ENCODE data around the gene CDH16.

Gene CDH16

DNA sequence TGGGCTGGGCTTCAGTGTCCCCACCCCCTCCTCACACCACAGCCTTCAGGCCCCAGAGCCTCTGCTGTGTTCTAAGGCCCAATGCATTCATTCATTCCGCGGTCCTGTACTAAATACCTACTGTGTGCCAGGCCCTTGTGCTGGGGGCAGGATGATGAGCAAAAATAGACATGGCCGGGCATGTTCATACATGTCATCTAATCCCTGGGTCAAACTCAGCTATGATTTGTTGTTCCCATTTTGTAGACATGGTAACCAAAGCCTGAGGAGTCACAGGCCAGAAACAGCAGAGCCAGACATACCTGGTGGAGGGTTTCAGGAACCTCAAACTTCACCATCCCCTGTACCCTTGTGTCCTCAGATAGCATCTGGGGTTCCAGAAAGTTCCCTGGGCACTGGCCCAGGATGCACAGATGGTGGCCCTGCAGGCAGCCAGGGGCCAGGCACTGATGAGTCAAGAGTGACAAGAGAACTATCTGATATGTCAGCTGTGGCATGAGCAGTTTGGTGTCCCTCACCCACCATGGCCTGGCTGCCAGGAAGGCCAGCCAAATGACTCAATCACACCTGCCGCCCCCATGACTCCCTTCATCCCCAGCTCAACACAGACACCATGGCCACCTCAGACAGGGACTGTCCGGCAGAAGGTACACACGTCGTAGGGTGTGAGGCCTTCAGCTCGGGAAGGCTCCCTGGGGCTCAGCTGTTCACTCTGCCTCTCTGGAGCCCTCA lies 9.4 kb upstream of the CDH16 start:
- no peak for ATAC-seq

DNA sequence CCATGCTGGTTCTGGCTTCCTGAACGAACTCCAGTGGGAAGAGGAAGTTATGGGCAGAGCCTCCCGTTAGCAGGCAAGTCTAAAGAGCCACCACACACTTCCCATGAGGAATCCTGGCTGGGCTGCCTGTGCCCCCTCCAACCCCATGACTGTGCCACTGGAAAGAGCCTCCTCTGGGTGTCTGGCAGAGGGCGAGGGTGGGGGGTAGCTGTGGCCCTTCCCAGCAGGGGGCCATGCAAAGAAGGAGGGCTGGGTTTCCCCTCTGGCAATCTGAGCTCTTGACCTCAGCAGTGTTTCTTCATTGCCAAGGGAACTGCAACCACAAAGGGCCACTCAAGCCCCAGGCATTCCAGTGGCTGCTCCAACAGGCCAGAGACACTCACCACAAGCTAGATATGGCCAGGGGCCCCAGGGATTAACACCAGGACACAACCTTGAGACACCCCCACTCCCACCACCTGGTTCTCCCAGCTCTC lies 8.3 kb upstream of the CDH16 start:
- ATAC-seq = no peak

GRCh38 chr16:66926171-66926947 lies 7.7 kb upstream of the CDH16 start:
- ATAC-seq = no peak

GRCh38 chr16:66925322-66925840 lies 6.7 kb upstream of the CDH16 start, which contains the start of gene RRAD:
TSS of gene RRAD (minus strand) at chr16:66925535. CDS start at chr16:66925179, 356 bp downstream.
- ATAC-seq = no peak

GRCh38 chr16:66924527-66925321 lies 6.0 kb upstream of the CDH16 start:
- ATAC-seq = peak; percentile 65 to 76

DNA sequence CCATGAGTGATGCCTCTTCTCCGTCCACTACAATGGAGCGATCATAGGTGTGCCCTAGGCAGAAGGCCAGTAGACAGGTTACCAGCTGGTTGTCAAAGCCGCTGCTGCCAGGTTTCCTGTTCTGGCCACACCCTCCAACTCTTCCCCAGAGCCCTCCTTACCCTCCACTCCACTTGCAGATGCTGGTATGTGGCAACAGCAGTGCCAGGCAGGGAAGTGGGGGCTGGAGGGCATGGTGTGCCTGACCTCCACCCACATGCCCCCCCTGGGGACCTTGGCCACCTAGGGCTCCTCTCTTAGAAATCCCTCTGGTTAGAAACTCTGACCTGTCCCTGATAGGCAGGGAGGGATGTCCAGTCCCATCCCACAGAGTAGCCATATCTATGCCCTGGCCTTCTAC lies 5.2 kb upstream of the CDH16 start:
- ATAC-seq = no peak

DNA sequence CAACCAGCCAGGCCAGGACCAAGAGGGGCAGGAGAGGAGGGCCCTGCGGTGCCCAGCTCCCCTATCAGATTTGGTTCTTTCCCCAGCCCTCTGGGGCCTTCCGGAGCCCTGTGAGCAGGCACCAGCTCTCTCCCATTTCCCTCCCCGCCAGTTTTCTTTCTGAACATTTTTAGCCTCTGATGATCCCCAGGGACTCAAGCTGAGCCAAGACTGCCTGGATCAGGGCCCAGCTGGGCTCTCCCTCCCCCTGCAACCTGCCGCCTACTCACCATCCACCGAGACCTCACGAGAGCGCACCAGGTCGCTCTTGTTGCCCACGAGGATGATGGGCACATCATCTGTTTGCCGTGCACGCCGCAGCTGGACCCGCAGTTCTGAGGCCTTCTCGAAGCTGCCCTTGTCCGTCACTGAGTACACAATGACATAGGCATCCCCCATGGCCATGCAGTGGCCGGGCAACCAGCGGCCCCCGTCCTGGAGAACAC lies 4.6 kb upstream of the CDH16 start:
- ATAC-seq = no peak

- ATAC-seq = no peak
Measured at GRCh38 chr16:66921729-66922450, 3.2 kb upstream of the CDH16 start.

GRCh38 chr16:66920924-66921680 lies 2.4 kb upstream of the CDH16 start:
- no peak for ATAC-seq

- ATAC-seq = no peak
Measured at GRCh38 chr16:66920299-66920590, 1.6 kb upstream of the CDH16 start.

DNA sequence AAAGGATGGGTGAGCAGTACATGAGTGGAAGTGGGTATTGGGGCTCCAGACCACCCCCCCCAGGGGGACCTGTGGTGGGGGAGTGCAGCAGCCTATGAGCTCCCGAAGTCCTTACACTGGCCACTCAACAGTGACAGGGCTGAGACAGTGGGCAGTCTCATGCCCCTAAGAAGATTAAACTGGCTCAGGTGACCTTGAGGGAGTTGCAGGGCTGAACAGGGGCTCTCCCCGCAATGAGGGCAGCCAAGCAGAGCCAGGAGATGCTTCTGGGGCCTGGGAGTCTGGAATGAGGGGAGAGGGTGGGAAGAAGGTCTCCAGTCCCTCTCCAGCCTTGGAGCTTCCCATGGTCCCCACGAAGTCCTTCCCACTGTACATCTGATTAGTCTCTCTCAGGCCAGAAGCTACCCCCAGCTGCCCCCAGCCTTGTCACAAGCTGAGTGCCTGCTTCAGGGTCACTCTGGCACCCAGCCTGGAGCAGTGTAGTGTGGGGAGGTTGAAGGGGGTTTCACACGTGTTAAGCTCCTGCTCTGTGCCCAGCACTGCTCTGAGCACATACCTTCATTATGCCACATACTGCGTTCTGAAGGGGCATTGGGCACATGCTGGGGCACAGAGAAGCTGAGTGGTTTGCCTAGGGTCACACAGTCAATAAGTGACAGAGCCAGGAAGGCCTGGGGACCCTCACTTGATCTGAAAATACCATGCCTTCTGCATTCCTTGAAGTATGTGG lies 1.0 kb upstream of the CDH16 start:
- ATAC-seq = no peak

- ATAC-seq = no peak
Measured at GRCh38 chr16:66918355-66918754, 330 bp downstream of the CDH16 start.

GRCh38 chr16:66917741-66918140 lies 944 bp downstream of the CDH16 start:
- ATAC-seq = no peak

DNA sequence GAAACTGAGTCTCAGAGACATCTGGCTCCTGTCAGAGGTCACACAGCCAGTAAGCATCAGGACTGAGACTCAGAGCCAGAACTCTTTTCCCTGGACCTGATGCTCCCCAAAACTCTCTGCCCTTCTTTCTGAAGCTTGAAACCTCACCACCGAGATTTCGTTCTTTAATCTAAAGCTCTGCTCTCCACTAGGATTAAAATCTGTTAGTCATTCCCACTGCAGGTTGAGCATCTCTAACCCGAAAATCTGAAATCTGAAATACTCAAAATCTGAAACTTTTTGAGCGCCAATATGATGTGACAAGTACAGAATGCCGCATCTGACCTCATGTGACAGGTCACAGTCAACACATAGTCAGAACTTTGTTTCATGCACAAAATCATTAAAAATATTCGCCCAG lies 2.2 kb downstream of the CDH16 start:
- ATAC-seq = no peak

DNA sequence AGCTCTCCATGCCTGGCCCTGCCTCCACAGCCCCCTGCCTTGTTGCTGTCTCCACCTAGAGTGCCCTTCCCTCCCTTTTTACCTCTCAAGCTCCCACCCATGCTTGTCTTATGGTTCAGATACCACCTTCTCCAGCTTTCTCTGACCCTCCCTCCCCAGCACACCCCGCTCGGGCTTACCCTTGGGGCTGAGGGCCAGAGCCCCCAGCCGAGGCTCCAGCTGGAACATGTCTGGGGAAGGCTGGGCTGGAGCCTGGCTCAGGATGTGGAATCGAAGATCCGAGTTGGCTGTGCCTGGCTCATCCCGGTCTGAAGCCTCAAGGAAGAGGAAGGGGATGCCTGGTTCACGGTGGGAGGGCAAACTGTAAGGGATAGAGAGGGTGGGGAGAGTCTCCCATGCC lies 3.6 kb downstream of the CDH16 start:
- ATAC-seq = no peak

DNA sequence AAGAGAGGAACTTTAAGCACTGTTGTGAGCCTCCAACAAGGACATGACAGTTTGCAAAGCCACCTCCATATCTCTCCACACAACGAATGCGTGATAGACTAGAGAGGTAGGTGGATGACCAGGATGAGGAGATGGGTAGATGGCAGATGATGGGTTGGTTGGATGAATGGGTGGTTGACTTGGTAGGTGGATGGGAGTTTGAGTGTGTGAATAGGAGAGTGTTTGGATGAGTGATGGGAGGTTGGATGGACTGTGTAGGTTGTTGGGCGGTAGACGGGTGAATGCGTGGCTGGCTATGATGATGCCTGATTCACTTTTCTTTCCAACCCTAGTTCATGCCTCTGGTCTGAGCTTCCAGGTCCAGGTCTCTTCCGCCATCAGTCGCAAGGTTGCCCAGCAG lies 4.1 kb downstream of the CDH16 start:
- ATAC-seq = no peak

- ATAC-seq = no peak
Measured at GRCh38 chr16:66913711-66914110, 5.0 kb downstream of the CDH16 start.

DNA sequence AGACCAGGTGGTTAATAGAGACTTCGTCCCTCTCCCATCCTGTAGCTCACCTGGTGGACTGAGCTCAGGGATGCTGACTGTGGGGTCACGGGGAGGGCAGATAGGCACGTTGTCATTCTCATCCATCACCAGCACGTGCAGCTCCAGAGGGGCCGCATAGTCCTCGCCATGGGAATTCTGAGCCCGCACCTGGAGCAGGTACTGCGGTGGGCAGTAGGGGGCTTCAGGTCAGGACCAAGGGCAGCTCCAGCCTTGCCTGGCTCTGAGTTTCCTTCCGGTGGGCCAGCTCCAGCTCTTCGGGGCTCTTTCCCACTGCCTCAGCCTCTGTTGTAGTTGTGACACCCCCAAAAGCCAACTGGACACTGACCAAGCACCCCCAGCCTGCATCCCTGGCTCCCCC lies 5.6 kb downstream of the CDH16 start:
- no peak for ATAC-seq

- no peak for ATAC-seq
Measured at GRCh38 chr16:66911801-66912200, 6.9 kb downstream of the CDH16 start.

- no peak for ATAC-seq
Measured at GRCh38 chr16:66911112-66911511, 7.6 kb downstream of the CDH16 start.
